ENCODE results near the gene SPACA9.

GRCh38 chr9:132864691-132865090, 14.0 kb upstream of the SPACA9 start:
- TF ChIP-seq CTCF (IDR thresholded peaks at IDR 0.05) = no peak
- TF ChIP-seq POLR2AphosphoS5 (IDR thresholded peaks at IDR 0.05) = no peak

All from suprapubic skin (tissue), 3 donors.